WTC11 (cell line): ENCODE data around the gene TMEM38A. TPM values are rescaled to one million over a fixed set of nuclear protein-coding genes. Genes with fewer than 3 reads are reported as not detected.

ENCODE experiments used
- ATAC-seq: fragments of 200-7000 bp; cut with Tn5 transposase; 2 replicates; pipeline ENCODE4 v1.10.0; 2021; ENCODE audit warnings: mild to moderate bottlenecking, moderate library complexity
- CTCF ChIA-PET: fragments of 300-600 bp; sonication (Branson Sonifier 250); formaldehyde crosslinking; loops from one replicate; lab custom pipeline; 2021; ENCODE audit warnings: antibody characterized with exemption; lab: Charles Lee
- POLR2A ChIA-PET: fragments of 350-600 bp; sonication (Branson Sonifier 250); formaldehyde crosslinking; loops from one replicate; lab custom pipeline; 2021; ENCODE audit warnings: antibody characterized with exemption; lab: Charles Lee
- DNase-seq: peaks from one replicate; pipeline ENCODE4 v3.0.0; 2021; ENCODE audit warnings: low spot score
- H3K27ac Mint-ChIP-seq: 2 replicates; pipeline ENCODE4 v1.8.0; 2021; ENCODE audit warnings: mixed read lengths
- H3K27me3 Mint-ChIP-seq: 2 replicates; pipeline ENCODE4 v1.8.0; 2021; ENCODE audit warnings: low read depth, mild to moderate bottlenecking, moderate library complexity, mixed read lengths
- H3K36me3 Mint-ChIP-seq: 2 replicates; pipeline ENCODE4 v1.8.0; 2021; ENCODE audit warnings: mixed read lengths
- H3K4me1 Mint-ChIP-seq: 2 replicates; pipeline ENCODE4 v1.8.0; 2022; ENCODE audit warnings: mixed read lengths
- H3K4me3 Mint-ChIP-seq: 2 replicates; pipeline ENCODE4 v1.8.0; 2021; ENCODE audit warnings: mild to moderate bottlenecking, moderate library complexity, mixed read lengths
- H3K9me3 Mint-ChIP-seq: 2 replicates; pipeline ENCODE4 v1.8.0; 2021; ENCODE audit warnings: mixed read lengths
- ATF1 ChIP-seq: sonication (generic); formaldehyde crosslinking; IDR thresholded peaks from 2 replicates; pipeline ENCODE4 v1.8.1; 2023; ENCODE audit warnings: mild to moderate bottlenecking, moderate library complexity, missing genetic modification reagents
- CBFB ChIP-seq: sonication (generic); formaldehyde crosslinking; IDR thresholded peaks from 2 replicates; pipeline ENCODE4 v1.8.1; 2022; ENCODE audit warnings: mild to moderate bottlenecking, low read depth, missing genetic modification reagents
- ETV6 ChIP-seq: sonication (generic); formaldehyde crosslinking; IDR thresholded peaks from 2 replicates; pipeline ENCODE4 v1.8.1; 2022; ENCODE audit warnings: mild to moderate bottlenecking, missing genetic modification reagents
- FOXP1 ChIP-seq: sonication (generic); formaldehyde crosslinking; IDR thresholded peaks from 2 replicates; pipeline ENCODE4 v1.8.0; 2022; ENCODE audit warnings: missing genetic modification reagents, mild to moderate bottlenecking, moderate library complexity, borderline replicate concordance
- GABPB1 ChIP-seq: sonication (generic); formaldehyde crosslinking; IDR thresholded peaks from 2 replicates; pipeline ENCODE4 v1.8.1; 2023; ENCODE audit warnings: mild to moderate bottlenecking, missing genetic modification reagents
- JAZF1 ChIP-seq: fragments of 250-450 bp; sonication (Bioruptor Pico); IDR thresholded peaks from 2 replicates; pipeline ENCODE4 v1.9.0; 2021; ENCODE audit warnings: moderate library complexity, mild to moderate bottlenecking, inconsistent platforms
- NR1H2 ChIP-seq: sonication (generic); formaldehyde crosslinking; IDR thresholded peaks from 2 replicates; pipeline ENCODE4 v1.9.0; 2021; ENCODE audit warnings: mild to moderate bottlenecking, moderate library complexity, missing genetic modification reagents
- NR2C2 ChIP-seq: sonication (generic); formaldehyde crosslinking; IDR thresholded peaks from 2 replicates; pipeline ENCODE4 v1.8.0; 2022; ENCODE audit warnings: mild to moderate bottlenecking, missing genetic modification reagents
- SMAD4 ChIP-seq: sonication (generic); formaldehyde crosslinking; IDR thresholded peaks from 2 replicates; pipeline ENCODE4 v1.8.0; 2022; ENCODE audit warnings: mild to moderate bottlenecking, missing genetic modification reagents
- SP1 ChIP-seq: sonication (generic); formaldehyde crosslinking; conservative IDR thresholded peaks from 2 replicates; pipeline ENCODE4 v1.8.1; 2022; ENCODE audit warnings: missing genetic modification reagents
- TEAD1 ChIP-seq: sonication (generic); formaldehyde crosslinking; IDR thresholded peaks from 2 replicates; pipeline ENCODE4 v1.8.0; 2022; ENCODE audit warnings: mild to moderate bottlenecking, missing genetic modification reagents
- ZBTB21 ChIP-seq: sonication (generic); formaldehyde crosslinking; IDR thresholded peaks from 2 replicates; pipeline ENCODE4 v1.8.1; 2023; ENCODE audit warnings: mild to moderate bottlenecking, missing genetic modification reagents, borderline replicate concordance
- ZNF138 ChIP-seq: sonication (generic); formaldehyde crosslinking; conservative IDR thresholded peaks from 2 replicates; pipeline ENCODE4 v1.8.1; 2022; ENCODE audit warnings: mild to moderate bottlenecking, moderate library complexity, missing genetic modification reagents
- ZNF232 ChIP-seq: sonication (generic); formaldehyde crosslinking; IDR thresholded peaks from 2 replicates; pipeline ENCODE4 v1.8.0; 2022; ENCODE audit warnings: mild to moderate bottlenecking, missing genetic modification reagents
- total RNA-seq: library from RNA; stranded (reverse); gene quantifications from 3 replicates; pipeline ENCODE4 v1.2.3, GENCODE V29; 2021
- TF ChIP-seq, protein P1 (sequence below): fragments of 250-450 bp; sonication (Bioruptor Pico); IDR thresholded peaks from 2 replicates; pipeline ENCODE4 v1.9.0; 2021; ENCODE audit warnings: mild to moderate bottlenecking
- TF ChIP-seq, protein P2 (sequence below): sonication (generic); formaldehyde crosslinking; IDR thresholded peaks from 2 replicates; pipeline ENCODE4 v1.8.1; 2022; ENCODE audit warnings: low read depth, missing genetic modification reagents, borderline replicate concordance
- TF ChIP-seq, protein P3 (sequence below): sonication (generic); formaldehyde crosslinking; IDR thresholded peaks from 2 replicates; pipeline ENCODE4 v1.8.1; 2022; ENCODE audit warnings: mild to moderate bottlenecking, missing genetic modification reagents, moderate library complexity, borderline replicate concordance
- TF ChIP-seq, protein P4 (sequence below): sonication (generic); formaldehyde crosslinking; IDR thresholded peaks from 2 replicates; pipeline ENCODE4 v1.8.1; 2022; ENCODE audit warnings: low read depth, mild to moderate bottlenecking, moderate library complexity, missing genetic modification reagents, borderline replicate concordance
- TF ChIP-seq, protein P5 (sequence below): sonication (generic); formaldehyde crosslinking; IDR thresholded peaks from 2 replicates; pipeline ENCODE4 v1.8.1; 2023; ENCODE audit warnings: mild to moderate bottlenecking, missing genetic modification reagents
- TF ChIP-seq, protein P6 (sequence below): fragments of 250-450 bp; sonication (Bioruptor Pico); IDR thresholded peaks from 2 replicates; pipeline ENCODE4 v1.9.0; 2021; ENCODE audit warnings: moderate library complexity, mild to moderate bottlenecking, inconsistent platforms, borderline replicate concordance

The TMEM38A gene
- total RNA-seq, 1 experiment from 2014 or later = 9.5 TPM

DNA sequence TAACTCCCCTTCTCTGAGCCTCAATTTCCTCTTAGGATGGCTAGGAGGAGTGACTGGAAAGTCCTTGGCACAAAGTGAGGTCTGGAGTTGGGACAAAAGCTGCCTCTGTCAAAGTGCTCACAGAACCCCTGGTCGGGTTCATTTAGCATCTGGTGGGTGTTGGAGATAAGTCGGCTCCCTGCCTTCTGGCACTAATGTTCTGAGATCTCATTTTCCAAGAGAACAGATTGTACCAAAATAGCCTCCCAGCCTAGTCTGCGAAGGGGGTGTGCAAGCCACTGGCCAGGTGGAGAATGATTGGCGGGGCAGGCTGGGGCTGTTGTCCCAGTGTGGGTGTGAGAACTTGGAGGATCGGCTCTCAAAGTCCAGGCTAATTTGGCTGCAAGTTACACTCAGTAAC is 38.0 kb downstream of the TMEM38A start:
- Mint-ChIP-seq H3K27me3 (peaks cover 3% of the 10 kb centered on the region; the same call in 1 of the 2 replicates), H3K27ac (no peak overlapping the region), H3K9me3 (peaks cover 7% of the 10 kb centered on the region), H3K4me3 (no peak overlapping the region), H3K4me1 (no peaks in the 10 kb centered on the region), H3K36me3 (no peaks in the 10 kb centered on the region)
- POLR2A ChIA-PET = no interaction called here
- DNase-seq (no peak), ATAC-seq (no peak)
- TF ChIP-seq SMAD4 (CRISPR knock-in tag) (no peak), NR2C2 (no peak), FOXP1 (no peak), ETV6 (CRISPR knock-in tag) (no peak), NR1H2 (CRISPR knock-in tag) (no peak), ZBTB21 (CRISPR knock-in tag) (no peak), CBFB (CRISPR knock-in tag) (no peak)
- TF ChIP-seq, protein P1, sequence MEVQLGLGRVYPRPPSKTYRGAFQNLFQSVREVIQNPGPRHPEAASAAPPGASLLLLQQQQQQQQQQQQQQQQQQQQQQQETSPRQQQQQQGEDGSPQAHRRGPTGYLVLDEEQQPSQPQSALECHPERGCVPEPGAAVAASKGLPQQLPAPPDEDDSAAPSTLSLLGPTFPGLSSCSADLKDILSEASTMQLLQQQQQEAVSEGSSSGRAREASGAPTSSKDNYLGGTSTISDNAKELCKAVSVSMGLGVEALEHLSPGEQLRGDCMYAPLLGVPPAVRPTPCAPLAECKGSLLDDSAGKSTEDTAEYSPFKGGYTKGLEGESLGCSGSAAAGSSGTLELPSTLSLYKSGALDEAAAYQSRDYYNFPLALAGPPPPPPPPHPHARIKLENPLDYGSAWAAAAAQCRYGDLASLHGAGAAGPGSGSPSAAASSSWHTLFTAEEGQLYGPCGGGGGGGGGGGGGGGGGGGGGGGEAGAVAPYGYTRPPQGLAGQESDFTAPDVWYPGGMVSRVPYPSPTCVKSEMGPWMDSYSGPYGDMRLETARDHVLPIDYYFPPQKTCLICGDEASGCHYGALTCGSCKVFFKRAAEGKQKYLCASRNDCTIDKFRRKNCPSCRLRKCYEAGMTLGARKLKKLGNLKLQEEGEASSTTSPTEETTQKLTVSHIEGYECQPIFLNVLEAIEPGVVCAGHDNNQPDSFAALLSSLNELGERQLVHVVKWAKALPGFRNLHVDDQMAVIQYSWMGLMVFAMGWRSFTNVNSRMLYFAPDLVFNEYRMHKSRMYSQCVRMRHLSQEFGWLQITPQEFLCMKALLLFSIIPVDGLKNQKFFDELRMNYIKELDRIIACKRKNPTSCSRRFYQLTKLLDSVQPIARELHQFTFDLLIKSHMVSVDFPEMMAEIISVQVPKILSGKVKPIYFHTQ = no peak
- TF ChIP-seq, protein P2, sequence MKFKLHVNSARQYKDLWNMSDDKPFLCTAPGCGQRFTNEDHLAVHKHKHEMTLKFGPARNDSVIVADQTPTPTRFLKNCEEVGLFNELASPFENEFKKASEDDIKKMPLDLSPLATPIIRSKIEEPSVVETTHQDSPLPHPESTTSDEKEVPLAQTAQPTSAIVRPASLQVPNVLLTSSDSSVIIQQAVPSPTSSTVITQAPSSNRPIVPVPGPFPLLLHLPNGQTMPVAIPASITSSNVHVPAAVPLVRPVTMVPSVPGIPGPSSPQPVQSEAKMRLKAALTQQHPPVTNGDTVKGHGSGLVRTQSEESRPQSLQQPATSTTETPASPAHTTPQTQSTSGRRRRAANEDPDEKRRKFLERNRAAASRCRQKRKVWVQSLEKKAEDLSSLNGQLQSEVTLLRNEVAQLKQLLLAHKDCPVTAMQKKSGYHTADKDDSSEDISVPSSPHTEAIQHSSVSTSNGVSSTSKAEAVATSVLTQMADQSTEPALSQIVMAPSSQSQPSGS (CRISPR knock-in tag) = no peak
- CTCF ChIA-PET = interaction anchor here (1.0 kb wide), 1 partner anchor 16 kb away, joined by 6 read pairs; no protein-coding TSS in a partner anchor

DNA sequence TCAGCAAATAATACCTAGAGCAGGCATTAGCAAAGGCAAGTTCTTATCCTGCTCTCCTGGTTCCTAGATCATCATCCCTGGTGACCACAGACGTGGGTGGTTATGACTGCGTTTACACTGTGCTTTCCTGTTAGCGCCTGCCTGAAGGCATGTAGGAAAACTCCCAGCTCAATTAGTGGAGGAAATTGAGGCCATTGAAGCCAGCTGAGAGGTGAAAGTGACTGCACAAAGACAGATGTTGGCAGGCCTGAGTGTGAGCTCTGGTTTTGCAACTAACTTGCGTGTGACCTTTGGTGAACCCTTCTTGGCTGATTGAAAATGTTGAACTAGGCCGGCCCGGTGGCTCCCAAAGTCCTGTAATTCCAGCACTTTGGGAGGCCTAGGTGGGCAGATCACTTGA is 41.2 kb downstream of the TMEM38A start:
- H3K27ac Mint-ChIP-seq = no peak overlapping the region
- ATAC-seq (no peak), DNase-seq (no peak)
- H3K36me3 Mint-ChIP-seq = no peaks in the 10 kb centered on the region
- ChIA-PET CTCF (interaction anchor here (0.7 kb wide), 1 partner anchor 13 kb away, joined by 3 read pairs; no protein-coding TSS in a partner anchor), POLR2A (no interaction called here)
- H3K4me1 Mint-ChIP-seq = no peaks in the 10 kb centered on the region
- no peak overlapping the region for H3K4me3 Mint-ChIP-seq
- no peak for TF ChIP-seq TEAD1 (CRISPR knock-in tag)
- no peak for TF ChIP-seq GABPB1 (CRISPR knock-in tag)
- TF ChIP-seq, protein P3, sequence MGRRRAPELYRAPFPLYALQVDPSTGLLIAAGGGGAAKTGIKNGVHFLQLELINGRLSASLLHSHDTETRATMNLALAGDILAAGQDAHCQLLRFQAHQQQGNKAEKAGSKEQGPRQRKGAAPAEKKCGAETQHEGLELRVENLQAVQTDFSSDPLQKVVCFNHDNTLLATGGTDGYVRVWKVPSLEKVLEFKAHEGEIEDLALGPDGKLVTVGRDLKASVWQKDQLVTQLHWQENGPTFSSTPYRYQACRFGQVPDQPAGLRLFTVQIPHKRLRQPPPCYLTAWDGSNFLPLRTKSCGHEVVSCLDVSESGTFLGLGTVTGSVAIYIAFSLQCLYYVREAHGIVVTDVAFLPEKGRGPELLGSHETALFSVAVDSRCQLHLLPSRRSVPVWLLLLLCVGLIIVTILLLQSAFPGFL (CRISPR knock-in tag) = no peak
- TF ChIP-seq SP1 (CRISPR knock-in tag) = no peak
- TF ChIP-seq ZNF232 (CRISPR knock-in tag) = no peak
- TF ChIP-seq, protein P4, sequence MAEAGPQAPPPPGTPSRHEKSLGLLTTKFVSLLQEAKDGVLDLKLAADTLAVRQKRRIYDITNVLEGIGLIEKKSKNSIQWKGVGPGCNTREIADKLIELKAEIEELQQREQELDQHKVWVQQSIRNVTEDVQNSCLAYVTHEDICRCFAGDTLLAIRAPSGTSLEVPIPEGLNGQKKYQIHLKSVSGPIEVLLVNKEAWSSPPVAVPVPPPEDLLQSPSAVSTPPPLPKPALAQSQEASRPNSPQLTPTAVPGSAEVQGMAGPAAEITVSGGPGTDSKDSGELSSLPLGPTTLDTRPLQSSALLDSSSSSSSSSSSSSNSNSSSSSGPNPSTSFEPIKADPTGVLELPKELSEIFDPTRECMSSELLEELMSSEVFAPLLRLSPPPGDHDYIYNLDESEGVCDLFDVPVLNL (CRISPR knock-in tag) = no peak
- TF ChIP-seq, protein P5, sequence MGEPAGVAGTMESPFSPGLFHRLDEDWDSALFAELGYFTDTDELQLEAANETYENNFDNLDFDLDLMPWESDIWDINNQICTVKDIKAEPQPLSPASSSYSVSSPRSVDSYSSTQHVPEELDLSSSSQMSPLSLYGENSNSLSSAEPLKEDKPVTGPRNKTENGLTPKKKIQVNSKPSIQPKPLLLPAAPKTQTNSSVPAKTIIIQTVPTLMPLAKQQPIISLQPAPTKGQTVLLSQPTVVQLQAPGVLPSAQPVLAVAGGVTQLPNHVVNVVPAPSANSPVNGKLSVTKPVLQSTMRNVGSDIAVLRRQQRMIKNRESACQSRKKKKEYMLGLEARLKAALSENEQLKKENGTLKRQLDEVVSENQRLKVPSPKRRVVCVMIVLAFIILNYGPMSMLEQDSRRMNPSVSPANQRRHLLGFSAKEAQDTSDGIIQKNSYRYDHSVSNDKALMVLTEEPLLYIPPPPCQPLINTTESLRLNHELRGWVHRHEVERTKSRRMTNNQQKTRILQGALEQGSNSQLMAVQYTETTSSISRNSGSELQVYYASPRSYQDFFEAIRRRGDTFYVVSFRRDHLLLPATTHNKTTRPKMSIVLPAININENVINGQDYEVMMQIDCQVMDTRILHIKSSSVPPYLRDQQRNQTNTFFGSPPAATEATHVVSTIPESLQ (CRISPR knock-in tag) = no peak
- no peak for TF ChIP-seq ATF1 (CRISPR knock-in tag)
- TF ChIP-seq ETV6 (CRISPR knock-in tag) = no peak
- TF ChIP-seq, protein P6, sequence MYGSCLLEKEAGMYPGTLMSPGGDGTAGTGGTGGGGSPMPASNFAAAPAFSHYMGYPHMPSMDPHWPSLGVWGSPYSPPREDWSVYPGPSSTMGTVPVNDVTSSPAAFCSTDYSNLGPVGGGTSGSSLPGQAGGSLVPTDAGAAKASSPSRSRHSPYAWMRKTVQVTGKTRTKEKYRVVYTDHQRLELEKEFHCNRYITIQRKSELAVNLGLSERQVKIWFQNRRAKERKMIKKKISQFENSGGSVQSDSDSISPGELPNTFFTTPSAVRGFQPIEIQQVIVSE (CRISPR knock-in tag) = no peak
- no peak for TF ChIP-seq JAZF1 (CRISPR knock-in tag)
- no peak for TF ChIP-seq ZNF138
- H3K27me3 Mint-ChIP-seq = peaks cover 3% of the 10 kb centered on the region; the same call in 1 of the 2 replicates
- H3K9me3 Mint-ChIP-seq = 0 out of 2 replicates have a peak, but pooled peaks cover 1% of the 10 kb centered on the region
